ENCODE results near the gene ME3.
A peak's percentile ranks its signal among the peaks of the same experiment; 100 is the strongest.
"Not testable (repeated sequence)": the region's sequence is repeated elsewhere in the genome, so short reads cannot be mapped to it uniquely, and the experiment has no call there.

Gene ME3

GRCh38 chr11:86620891-86621521, 51.4 kb downstream of the ME3 start:
- Histone ChIP-seq H3K4me3 (replicated peaks; ENCODE audit: low read depth, low read length) (no peak overlapping the region), H3K36me3 (ENCODE audit: control insufficient read depth, insufficient read depth, low read length) (no peaks in the 10 kb centered on the region), H3K27me3 (replicated peaks; ENCODE audit: control insufficient read depth, insufficient read depth, low read length) (no peaks in the 10 kb centered on the region)
- no peak for TF ChIP-seq CTCF (IDR thresholded peaks at IDR 0.05; ENCODE audit: insufficient read depth, low read length, poor library complexity, severe bottlenecking)
- no peak for DNase-seq (ENCODE audit: extremely low read depth, insufficient read length)

- DNase-seq (ENCODE audit: extremely low read depth, insufficient read length); H3K36me3 ChIP-seq (ENCODE audit: control insufficient read depth, insufficient read depth, low read length); H3K4me3 ChIP-seq (replicated peaks; ENCODE audit: low read depth, low read length); H3K27me3 ChIP-seq (replicated peaks; ENCODE audit: control insufficient read depth, insufficient read depth, low read length): not testable (repeated sequence)
These were observed 53.0 kb downstream of the ME3 start for GRCh38 chr11:86619428-86619827.

- DNase-seq (ENCODE audit: extremely low read depth, insufficient read length): no peak
- Histone ChIP-seq H3K36me3 (ENCODE audit: control insufficient read depth, insufficient read depth, low read length) (no peaks in the 10 kb centered on the region), H3K27me3 (replicated peaks; ENCODE audit: control insufficient read depth, insufficient read depth, low read length) (no peaks in the 10 kb centered on the region), H3K4me3 (replicated peaks; ENCODE audit: low read depth, low read length) (no peak overlapping the region)
- no peak for TF ChIP-seq CTCF (IDR thresholded peaks at IDR 0.05; ENCODE audit: insufficient read depth, low read length, poor library complexity, severe bottlenecking)
These were observed 54.9 kb downstream of the ME3 start for GRCh38 chr11:86617502-86617901.

- DNase-seq (ENCODE audit: extremely low read depth, insufficient read length): no peak
- Histone ChIP-seq H3K27me3 (replicated peaks; ENCODE audit: control insufficient read depth, insufficient read depth, low read length) (no peaks in the 10 kb centered on the region), H3K4me3 (replicated peaks; ENCODE audit: low read depth, low read length) (no peak overlapping the region), H3K36me3 (ENCODE audit: control insufficient read depth, insufficient read depth, low read length) (no peaks in the 10 kb centered on the region)
- no peak for TF ChIP-seq CTCF (IDR thresholded peaks at IDR 0.05; ENCODE audit: insufficient read depth, low read length, poor library complexity, severe bottlenecking)
These were observed 56.9 kb downstream of the ME3 start for GRCh38 chr11:86615487-86615886.

GRCh38 chr11:86610559-86611341, 61.7 kb downstream of the ME3 start:
- no peaks in the 10 kb centered on the region for H3K36me3 ChIP-seq (ENCODE audit: control insufficient read depth, insufficient read depth, low read length)
- no peaks in the 10 kb centered on the region for H3K27me3 ChIP-seq (replicated peaks; ENCODE audit: control insufficient read depth, insufficient read depth, low read length)
- no peak overlapping the region for H3K4me3 ChIP-seq (replicated peaks; ENCODE audit: low read depth, low read length)
- no peak for DNase-seq (ENCODE audit: extremely low read depth, insufficient read length)
- TF ChIP-seq CTCF (IDR thresholded peaks at IDR 0.05; ENCODE audit: insufficient read depth, low read length, poor library complexity, severe bottlenecking): no peak

GRCh38 chr11:86608251-86608799, 64.1 kb downstream of the ME3 start:
- TF ChIP-seq CTCF (IDR thresholded peaks at IDR 0.05; ENCODE audit: insufficient read depth, low read length, poor library complexity, severe bottlenecking): peak; percentile 95
- DNase-seq (ENCODE audit: extremely low read depth, insufficient read length): no peak
- H3K4me3 ChIP-seq (replicated peaks; ENCODE audit: low read depth, low read length): no peak overlapping the region
- no peaks in the 10 kb centered on the region for H3K36me3 ChIP-seq (ENCODE audit: control insufficient read depth, insufficient read depth, low read length)
- H3K27me3 ChIP-seq (replicated peaks; ENCODE audit: control insufficient read depth, insufficient read depth, low read length): no peaks in the 10 kb centered on the region

All from GM06990 (cell line).